T-helper 2 cell (primary cell): ENCODE measurements around the gene NTM.

Source experiments
- DNase-seq, 5 experiments: peaks; one replicate each; pipeline versions ENCODE4 v3.0.0 to v3.0.0-alpha.2; 2012 to 2022

Gene NTM

DNA sequence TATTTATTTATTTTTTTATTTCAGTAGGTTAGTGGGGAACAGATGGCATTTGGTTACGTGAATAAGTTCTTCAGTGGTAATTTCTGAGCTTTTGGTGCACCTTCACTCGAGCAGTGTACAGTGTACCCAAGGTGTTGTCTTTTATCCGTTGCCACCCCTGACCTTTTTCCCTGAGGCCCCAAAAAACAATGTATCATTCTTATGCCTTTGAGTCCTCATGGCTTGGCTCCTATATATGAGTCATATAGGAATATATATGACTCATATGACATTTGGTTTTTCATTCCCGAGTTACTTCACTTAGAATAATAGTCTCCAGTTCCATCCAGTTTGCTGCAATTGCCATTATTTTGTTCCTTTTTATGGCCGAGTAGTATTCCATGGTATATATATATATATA is 763.9 kb downstream of the NTM start:
- DNase-seq, result no peak

DNA sequence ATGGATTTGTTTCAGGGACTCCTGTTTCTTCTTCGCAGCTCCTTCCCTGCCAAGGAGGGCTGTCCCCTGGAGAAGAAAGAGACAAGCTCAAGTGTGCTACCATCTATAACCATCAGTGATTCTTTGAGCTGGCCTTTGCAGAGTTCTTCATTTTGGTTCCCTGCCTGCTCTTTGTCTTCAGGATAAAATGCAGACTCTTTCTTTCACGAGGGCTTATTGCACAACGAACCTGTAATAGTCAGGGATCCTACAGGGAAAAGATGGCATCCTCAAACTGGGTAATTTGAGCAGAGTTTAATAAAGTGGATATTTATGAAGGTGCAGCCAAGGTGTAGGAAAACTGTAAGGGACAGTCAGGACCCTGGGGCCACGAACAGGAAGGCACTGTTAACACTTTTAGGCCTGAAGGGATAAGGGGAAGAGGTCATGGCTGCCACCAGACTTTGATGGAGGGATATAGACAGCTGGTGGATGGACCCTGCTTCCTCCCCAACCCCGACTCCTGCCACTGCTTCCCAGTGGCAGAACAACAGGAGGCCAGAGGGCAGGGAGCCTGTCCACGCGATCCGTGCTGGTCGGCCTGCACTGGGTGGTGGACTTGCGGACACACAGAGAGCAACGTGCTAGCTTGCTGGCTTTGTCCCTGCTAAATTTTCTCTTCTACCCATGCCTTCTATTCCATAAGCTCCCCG is 767.0 kb downstream of the NTM start:
- no peak for DNase-seq

DNA sequence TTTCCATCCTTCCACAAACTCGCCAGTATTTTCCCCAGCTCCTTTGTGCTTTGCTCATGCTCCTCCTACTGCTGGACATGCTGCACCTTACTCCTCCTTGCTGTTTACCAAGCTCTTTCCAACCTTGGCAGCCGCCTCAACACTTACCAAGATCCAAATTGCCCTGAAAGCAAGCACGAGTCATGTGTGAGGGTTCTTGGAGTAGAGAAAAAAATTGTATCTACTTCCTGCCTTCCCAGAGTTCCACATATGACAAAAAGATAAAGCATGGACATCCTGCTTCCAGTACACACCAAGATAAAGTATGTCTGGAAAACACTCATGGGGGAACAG is 767.5 kb downstream of the NTM start:
- DNase-seq, result no peak

DNA sequence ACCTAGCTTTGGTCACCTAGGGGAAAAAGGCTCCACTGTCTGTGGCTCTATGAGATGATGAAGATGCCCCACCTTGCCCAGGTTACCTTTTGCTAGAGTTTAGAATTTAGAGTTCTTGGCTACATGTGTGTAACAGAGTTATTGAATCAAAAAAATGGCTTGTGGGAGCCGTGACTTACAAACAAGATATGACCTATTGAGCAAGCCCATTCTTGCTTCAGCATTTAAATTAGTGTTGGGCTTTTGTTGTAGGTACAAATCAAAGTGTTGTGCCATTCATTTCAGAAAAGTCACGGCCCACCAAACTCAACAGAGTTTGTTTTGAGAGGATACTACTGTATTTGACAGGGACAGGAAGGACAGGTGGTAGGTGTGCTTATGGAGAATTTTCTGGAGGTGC is 768.8 kb downstream of the NTM start:
- DNase-seq, result no peak

DNA sequence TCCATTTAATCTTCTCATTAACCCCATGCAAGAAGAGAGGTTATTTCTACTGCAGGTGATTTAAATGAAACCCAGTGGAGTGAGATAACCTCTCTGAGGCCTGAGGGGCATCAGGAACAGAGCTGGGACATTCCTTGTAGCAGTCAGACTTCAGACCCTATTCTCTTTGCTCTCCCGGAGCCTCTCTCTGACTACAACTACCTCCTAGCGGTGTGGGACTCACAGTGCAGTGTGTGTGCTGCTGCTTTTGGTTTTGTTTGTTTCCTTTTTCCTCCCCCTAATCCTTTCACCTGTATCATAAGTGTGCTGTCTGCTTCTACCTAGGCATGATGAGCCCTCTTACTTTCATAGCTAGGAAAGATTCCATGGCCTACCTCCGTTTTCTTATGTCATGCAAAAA is 769.6 kb downstream of the NTM start:
- DNase-seq, result no peak

DNA sequence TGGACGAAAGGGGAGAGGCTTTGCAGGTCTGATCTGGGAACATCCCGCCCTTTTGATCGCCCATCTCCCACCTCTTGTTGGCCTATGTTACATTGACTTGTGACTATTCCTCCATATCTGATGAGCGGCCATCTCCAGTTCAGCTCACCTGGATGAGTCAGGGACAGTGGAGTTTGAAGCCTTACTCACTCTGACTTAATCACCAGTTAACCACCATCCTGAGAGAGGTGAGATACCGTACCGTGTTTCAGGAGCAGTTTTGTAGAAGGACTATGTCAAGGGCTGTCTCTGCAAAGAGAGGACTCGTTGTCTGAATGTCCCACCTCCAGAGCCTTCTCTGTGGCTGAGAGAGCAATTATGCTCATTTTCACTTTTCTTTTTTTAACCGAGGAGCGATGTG is 771.7 kb downstream of the NTM start:
- no peak for DNase-seq

DNA sequence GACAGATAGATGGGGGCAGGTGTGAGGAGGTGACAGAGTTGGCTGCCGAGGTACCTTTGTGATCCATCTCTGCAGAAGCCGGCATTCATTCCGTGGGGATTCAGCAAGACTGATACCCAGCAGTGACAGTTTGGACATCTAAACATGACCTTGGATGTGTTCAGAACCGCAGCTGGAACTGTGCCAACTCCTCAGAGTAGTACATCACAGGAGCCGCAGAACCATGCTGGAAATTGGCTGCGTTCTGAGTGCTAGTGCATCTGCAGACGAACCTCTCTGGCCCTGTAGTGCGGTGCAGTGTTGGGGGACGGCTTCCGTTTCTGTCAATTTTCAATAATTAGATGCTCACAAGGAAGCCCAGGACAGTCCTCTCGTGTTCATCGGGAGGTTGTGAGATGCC is 772.1 kb downstream of the NTM start:
- no peak for DNase-seq

DNA sequence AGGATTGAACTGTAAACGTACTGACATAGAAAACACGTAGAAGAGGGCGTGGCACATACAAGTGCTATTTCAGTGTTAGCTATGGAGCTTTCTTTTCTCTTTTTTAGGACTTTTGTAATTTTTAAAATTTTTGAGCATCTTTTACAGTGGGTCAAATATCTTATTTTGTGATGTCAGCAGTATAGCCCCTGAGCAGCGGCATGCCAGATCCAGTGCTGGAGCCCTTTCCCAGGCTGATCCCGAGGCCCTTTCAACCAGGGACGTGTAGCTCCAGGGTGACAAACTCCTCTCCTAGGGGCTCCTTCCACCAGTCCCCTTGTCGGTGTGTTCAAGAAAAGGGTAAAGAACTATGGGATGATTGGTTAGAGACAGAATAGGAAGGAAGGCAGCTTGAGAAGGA is 777.0 kb downstream of the NTM start:
- no peak for DNase-seq

DNA sequence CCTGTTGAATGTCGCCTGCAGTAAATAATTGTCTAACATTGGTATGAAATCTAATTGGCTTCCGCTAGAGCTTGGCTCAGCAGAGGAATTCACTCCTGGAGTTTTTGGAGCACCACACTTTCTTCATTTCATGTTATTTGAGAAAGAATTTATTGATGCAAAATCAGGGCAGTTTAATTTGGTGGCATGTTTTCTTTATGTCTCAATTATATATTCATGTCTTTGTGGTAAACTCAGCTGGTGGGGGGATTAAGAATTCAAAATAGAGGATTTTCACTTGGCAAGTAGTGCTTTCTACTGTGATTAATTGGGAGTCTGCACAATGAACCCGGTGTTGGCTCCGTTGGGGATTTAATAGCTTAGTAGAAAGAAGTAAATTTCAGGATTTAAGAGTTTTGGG is 784.4 kb downstream of the NTM start:
- DNase-seq, result no peak

DNA sequence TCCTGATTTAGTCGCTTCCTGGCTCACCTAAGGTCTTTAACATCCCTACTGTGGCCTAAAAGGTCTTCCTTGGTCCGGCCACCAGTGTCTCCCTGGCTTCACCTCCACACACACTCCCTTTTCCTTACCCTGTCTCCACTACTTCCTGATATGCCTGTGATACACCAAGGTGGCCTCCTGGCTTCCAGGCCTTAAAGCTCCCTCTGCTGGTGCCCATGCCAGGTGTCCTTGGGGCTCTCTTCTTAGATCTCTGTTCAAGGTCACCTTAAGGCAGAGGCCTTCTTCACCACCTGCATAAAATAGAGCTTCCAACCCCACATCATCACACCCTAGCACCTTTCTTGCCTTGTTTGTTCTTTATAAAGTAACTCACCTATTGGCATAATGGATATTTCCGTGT is 787.7 kb downstream of the NTM start:
- peak in 1 of 5 experiments; percentile 21 for DNase-seq

DNA sequence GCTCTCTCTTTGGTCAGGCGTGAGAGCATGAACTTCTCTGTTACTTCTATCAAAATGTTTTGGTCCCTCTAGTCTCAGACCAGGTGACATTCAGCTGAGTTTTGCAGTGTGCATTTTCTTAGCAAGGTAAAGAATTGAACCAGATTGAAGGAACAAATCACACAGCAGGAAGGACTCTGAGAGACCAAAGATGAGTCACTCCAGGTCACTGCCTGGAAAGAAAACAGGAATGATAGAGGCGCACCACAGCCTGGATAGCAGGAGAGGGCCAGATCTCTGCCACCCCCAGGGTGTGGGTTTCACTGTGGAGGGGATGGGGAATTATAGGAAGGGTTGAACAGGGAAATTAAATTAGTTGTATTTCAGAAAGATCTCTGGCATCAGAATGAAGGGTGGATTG is 788.3 kb downstream of the NTM start:
- DNase-seq, result no peak

DNA sequence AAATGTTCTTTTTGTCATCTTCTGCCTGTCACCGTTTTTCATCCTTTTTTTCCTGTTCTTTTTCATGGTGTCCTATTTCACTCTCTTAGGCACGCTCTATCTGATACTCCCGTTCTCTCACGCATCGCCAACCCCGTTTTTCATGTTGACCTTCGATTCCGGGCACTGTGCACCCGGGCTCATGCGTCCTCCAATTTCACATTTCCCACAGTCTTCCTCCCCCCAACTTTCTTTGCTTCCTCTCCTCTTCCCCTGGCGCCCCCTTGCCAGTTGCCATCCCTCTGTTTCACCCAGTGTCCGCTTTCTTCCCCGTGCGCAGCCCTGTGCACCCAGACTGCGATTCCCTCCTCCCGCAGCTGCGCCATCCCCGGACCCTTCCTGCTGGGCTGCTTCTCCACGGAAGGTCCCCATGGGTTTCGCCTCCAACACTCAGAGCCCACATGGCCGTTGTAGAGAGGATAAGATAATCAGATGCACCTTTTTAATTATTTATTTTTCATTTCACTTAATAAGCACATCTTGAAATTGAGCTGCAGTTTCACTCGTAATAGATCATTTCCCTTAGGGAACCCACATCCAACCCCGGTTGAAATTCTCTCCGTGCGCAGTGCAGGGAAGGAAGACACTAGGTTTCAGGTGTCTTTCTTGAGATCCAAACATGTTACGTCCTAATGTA is 791.1 kb downstream of the NTM start:
- DNase-seq, result no peak

DNA sequence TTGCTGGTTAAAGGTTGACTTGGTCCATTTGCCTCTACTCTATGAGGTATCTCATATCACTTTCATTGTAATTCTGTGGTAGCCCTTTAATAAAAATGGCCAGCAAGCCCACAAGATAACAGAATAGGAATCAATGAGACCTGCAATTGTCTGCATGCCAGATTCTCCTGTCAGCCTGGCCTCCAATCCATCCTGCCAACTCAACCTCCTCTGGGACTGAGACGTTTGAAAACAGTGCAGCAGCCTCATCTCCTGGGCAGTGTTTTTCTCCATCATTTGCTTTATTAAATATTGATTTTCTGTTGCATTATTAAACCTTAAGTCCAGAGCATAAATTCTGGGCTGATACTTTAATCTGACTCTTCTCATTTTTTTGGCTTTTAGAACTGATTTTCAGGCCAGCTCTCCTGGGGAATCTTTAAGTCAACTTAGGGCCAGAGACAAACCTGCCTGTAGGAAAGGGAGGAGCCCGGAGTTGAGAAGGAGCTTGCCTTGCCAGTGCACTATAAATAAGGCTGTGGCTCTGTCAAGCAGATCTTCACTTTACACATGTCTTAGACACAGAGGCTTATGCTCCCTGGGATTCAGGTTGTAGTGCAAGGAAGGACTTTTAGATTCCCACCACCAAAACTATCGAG is 798.0 kb downstream of the NTM start:
- DNase-seq, result no peak

DNA sequence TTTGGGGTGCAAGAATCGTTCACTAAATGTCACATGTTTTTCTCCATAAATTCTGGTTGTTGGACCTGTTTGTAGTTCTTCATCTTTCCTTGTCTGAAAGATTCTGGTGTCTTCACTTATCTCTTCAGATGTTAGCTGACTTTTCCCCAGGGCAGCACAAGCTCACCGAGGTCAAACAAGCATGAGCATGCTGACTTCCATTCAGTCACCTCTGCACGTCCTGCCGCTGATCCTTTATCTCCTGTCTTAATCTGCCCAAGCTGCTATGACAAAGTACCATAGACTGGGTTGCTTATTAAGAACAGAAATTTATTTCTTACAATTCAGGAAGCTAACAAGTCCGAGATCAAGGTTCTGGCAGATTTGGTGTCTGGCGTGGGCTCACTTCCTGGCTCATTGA is 800.6 kb downstream of the NTM start:
- DNase-seq, result no peak

DNA sequence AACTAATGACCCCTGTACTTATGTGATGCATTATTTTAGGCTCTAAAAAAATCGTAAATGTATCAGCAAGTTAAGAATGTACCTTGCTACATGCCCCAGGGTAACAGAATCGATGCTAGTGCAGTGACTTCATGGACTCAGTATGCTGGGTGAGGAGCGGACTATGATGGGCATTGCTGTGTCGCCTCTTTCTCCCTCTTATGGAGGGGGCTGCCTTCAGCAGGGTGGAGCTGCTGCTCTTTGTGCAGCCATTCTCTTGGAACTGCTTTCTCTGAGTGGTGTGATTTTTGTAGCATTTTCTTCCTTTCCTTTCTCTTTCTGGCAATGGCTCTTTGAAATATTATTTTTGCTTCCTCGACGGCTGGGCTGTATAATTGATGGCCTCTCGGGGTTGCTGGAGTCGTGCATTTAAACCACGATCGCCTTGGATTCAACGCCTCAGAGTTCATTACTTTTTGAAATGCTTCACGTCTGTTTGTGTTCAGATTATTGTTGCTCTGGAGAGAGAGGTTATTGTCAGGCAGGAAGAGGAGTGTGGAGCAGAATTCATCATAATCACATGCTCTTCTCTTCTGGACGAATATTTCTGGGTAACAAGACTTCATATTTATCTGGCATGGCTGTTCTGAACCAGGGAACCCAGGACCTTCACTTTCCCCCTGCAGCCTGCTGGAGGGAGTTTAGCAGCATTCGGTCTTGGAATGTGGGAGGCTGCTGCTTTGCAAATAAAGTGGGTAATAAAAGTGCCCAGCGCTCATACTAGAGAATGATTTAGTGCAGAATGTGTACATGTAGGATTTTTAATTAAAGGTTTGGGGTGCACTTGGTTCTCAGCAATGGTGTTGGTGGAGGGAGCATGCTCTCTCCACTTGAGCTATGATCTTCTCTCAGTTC is 804.2 kb downstream of the NTM start:
- DNase-seq, result no peak

DNA sequence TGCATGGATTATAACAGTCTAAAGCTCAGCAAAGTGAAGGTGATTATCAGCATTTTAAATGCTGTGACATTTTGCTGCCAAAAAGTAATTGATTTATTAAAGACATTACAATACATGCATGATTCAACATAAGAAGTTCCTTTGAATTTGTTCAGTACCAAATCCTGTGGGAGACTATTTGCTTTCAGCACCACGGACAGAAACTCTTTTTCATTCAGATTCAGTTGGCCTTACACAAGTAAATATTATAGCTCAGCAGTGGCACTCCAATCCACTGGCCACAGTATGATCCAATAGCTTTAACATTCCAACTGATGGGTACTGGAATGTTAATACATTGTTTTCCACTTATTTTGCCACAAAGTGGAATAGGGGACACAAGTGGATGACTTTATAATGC is 806.7 kb downstream of the NTM start:
- peak in 1 of 5 experiments; percentile 22 for DNase-seq

DNA sequence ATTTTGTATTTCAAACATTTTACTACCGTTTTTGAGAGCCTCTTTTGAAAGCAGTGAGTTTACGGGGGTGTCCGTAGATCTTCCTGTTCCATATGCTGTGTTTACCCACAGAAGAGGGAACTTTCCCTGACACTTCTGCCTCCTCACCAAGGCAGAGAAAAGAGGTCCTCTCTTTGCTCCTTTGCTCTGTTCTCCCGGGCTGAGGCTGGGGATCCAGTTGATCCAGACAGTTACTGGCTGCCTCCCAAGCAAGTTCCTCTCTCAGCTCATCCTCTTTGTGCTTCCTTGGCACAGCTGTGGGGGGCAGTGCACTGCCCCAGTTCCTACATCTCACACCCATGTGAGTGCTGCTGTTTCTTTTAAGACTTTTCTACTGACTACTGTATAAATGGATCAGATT is 813.7 kb downstream of the NTM start:
- DNase-seq, result no peak

DNA sequence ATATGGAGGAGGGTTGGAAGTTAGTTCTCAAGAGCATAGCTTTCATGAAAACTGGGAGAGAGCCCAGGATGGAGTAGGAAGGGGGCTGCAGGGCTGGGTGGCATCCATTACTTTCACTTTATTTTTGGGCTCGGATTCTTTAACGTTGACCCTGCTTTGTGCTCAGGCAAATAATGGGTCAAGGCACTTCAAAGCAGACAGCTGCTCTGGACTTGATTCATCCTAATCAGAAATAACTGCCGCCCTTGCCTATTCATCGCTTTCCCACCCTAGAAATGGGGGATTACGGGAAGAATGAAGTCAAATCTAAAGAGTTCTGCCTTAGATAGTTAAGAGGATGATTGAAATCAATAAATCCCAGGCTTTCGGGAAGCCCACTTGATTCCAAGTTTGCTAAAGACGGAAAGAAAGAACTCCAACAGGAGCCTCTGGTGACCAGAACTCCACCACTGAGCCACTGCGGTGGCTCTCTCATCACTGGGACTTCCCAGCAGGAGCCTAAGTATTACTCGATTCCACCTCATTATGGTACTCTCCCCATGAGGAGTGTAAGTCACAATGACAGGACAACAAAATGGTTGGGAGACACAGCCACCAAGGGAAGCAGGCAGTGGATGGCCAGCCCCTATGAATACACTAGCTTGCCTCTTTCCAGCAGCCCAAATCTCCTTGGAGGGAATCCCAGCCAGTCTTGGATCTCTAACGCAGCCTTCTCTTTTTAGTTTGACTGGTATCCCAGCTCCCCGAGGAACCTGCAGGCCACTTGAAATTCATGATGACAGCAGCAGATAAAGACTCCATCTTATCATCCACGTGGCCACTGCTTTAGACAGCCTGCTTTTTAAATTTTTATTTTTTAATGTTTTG is 815.5 kb downstream of the NTM start:
- no peak for DNase-seq

DNA sequence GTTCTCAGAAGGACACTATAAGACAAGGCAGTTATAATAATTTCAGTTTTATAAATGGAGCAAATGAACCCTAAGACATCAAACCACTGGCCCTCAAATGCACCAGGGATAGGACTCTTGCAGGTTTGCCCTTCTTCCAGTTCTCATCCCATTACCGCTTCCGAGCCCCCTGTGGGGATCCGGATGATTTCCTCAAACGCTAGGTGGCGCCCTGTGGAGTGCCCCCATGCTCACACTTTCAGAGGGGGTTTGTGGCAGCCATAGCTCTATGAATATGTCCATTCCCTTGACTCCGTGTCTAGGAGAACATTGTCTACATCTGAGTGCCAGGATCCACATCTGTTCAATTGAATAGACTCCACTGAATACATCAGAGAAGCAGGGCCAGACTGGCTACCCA is 816.3 kb downstream of the NTM start:
- no peak for DNase-seq

DNA sequence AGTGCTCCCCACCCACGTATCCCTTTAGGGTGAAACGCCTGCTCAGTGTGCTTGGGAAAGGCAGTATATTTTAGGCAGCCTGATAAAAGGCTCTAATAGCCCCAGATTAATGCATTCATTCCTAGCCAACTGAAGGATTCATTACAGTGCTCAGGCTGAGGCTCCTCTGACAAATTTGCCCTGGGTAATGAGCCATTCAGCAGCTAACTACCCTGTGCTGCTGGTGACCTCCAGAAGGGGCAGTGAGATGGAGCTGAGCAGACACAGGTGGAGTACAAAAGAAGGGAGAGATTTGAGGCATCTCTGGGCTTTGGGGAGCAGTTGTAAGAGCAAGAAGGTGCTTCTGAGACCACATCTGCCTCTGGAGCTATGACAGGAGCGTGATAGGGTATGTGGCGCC is 817.0 kb downstream of the NTM start:
- DNase-seq, result no peak

DNA sequence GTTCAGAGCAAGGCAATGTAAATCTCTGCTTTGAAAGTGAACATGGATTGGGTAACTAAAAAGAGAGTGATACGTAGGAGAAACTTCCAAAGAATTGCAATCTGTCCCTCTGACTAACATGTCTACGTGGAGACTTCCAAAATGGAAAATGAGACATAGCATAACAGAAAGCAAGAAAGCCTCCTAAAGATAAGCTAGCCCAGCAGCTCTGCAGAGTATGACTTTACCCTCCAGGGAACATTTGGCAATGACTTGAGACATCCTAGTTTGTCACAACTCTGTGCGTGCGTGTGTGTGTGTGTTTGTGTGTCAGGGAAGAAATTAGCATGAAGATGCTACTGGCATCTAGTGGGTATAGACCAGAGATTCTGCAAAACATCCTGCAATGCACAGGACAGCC is 817.4 kb downstream of the NTM start:
- DNase-seq, result no peak

DNA sequence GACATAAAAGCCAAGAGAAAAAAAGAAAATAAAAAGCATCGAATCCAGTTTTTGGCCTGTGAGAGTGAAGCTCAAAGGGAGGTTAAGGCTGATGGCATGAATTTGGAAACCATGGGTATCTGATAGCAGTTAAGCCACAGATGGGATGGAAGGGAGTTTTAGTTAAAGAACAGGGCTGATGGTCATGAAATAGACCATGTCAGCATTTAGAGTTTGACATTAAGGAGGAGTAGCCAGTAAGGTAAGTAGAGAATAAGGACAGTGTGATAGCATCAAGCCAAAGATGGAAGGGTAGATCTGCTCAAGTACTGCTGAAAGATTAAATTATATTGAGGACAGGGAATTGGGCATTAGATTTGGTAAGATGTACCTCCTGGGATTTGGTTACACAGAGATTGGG is 826.5 kb downstream of the NTM start:
- no peak for DNase-seq
